Mesenchymal stem cell (in vitro differentiated cells and primary cell): ENCODE results near the gene MYOCD.

Experiments used
- DNase-seq: peaks from one replicate; pipeline ENCODE4 v3.0.0-alpha.2; 2013
- H2AFZ ChIP-seq: one replicate; pipeline ENCODE4 v1.6.1; 2013; ENCODE audit warnings: low read depth, mild to moderate bottlenecking, control low read depth, inconsistent platforms, low read length, moderate library complexity
- H2AK5ac ChIP-seq: 2 replicates; pipeline ENCODE4 v1.6.1; 2013; ENCODE audit warnings: low read length, moderate library complexity, mild to moderate bottlenecking, inconsistent platforms; ENCODE audit not compliant: severe bottlenecking
- H2BK120ac ChIP-seq: one replicate; pipeline ENCODE4 v1.6.1; 2013; ENCODE audit warnings: low read depth, mild to moderate bottlenecking, inconsistent platforms, low read length, moderate library complexity
- H2BK12ac ChIP-seq, 2 experiments: one replicate each; pipeline ENCODE4 v1.6.1; 2013; ENCODE audit warnings: inconsistent platforms in 2 of 2, low read length in 2 of 2, mild to moderate bottlenecking in 2 of 2, moderate library complexity in 2 of 2, control low read depth in 1 of 2
- H2BK15ac ChIP-seq: one replicate; pipeline ENCODE4 v1.6.1; 2013; ENCODE audit warnings: mild to moderate bottlenecking, low read depth, inconsistent platforms; ENCODE audit not compliant: poor library complexity, severe bottlenecking
- H2BK5ac ChIP-seq: 2 replicates; pipeline ENCODE4 v1.6.1; 2013; ENCODE audit warnings: low read depth, mild to moderate bottlenecking, low read length, control low read depth, inconsistent platforms; ENCODE audit not compliant: poor library complexity, severe bottlenecking
- H3K14ac ChIP-seq, 2 experiments: one replicate each; pipeline ENCODE4 v1.6.1; 2013; ENCODE audit warnings: inconsistent platforms in 2 of 2, low read length in 2 of 2, control low read depth in 1 of 2, mild to moderate bottlenecking in 1 of 2, moderate library complexity in 1 of 2
- H3K18ac ChIP-seq, 2 experiments: one replicate each; pipeline ENCODE4 v1.6.1; 2013; ENCODE audit warnings: inconsistent platforms in 2 of 2, low read length in 2 of 2, control low read depth in 1 of 2, low read depth in 1 of 2, mild to moderate bottlenecking in 1 of 2
- H3K23ac ChIP-seq, 2 experiments: one replicate each; pipeline ENCODE4 v1.6.1; 2013; ENCODE audit warnings: inconsistent platforms in 2 of 2, low read length in 2 of 2, mild to moderate bottlenecking in 2 of 2, moderate library complexity in 2 of 2, control low read depth in 1 of 2
- H3K27ac ChIP-seq: 2 replicates; pipeline ENCODE4 v1.5.1; 2013; ENCODE audit warnings: mild to moderate bottlenecking, moderate library complexity, low read length, control low read depth, inconsistent platforms; ENCODE audit not compliant: poor library complexity, severe bottlenecking
- H3K27me3 ChIP-seq, 2 experiments: 2 replicates each; pipeline versions ENCODE4 v1.6.1 to v1.7.0; 2013; ENCODE audit warnings: low read length in 2 of 2, mild to moderate bottlenecking in 2 of 2, moderate library complexity in 2 of 2, control low read depth in 1 of 2, inconsistent platforms in 1 of 2; ENCODE audit not compliant: control insufficient read depth in 1 of 2, insufficient read depth in 1 of 2
- H3K36me3 ChIP-seq, 2 experiments: 2 replicates each; pipeline versions ENCODE4 v1.6.1 to v1.7.0; 2013; ENCODE audit warnings: low read length in 2 of 2, control low read depth in 1 of 2, inconsistent platforms in 1 of 2, low read depth in 1 of 2, mild to moderate bottlenecking in 1 of 2; ENCODE audit not compliant: insufficient read depth in 2 of 2, control insufficient read depth in 1 of 2
- H3K4ac ChIP-seq, 2 experiments: one replicate each; pipeline ENCODE4 v1.6.1; 2013; ENCODE audit warnings: inconsistent platforms in 2 of 2, low read length in 2 of 2, mild to moderate bottlenecking in 2 of 2, moderate library complexity in 2 of 2, control low read depth in 1 of 2, low read depth in 1 of 2
- H3K4me1 ChIP-seq: 2 replicates; pipeline ENCODE4 v1.6.1; 2013; ENCODE audit warnings: low read depth, low read length, control low read depth; ENCODE audit not compliant: control insufficient read depth, insufficient read depth
- H3K4me2 ChIP-seq: 2 replicates; pipeline ENCODE4 v1.6.1; 2013; ENCODE audit warnings: low read length, mild to moderate bottlenecking, inconsistent platforms; ENCODE audit not compliant: poor library complexity, severe bottlenecking
- H3K4me3 ChIP-seq, 2 experiments: 2 replicates each; pipeline versions ENCODE4 v1.5.1 to v1.7.0; 2013; ENCODE audit warnings: low read length in 2 of 2, mild to moderate bottlenecking in 2 of 2, control low read depth in 1 of 2, low read depth in 1 of 2; ENCODE audit not compliant: insufficient read depth in 1 of 2
- H3K79me1 ChIP-seq: replicated peaks from 2 replicates; pipeline ENCODE4 v1.6.1; 2013; ENCODE audit warnings: mild to moderate bottlenecking, control low read depth, low read length, inconsistent platforms; ENCODE audit not compliant: poor library complexity, severe bottlenecking
- H3K9ac ChIP-seq: 2 replicates; pipeline ENCODE4 v1.7.0; 2013; ENCODE audit warnings: mild to moderate bottlenecking, low read length, moderate library complexity
- H3K9me3 ChIP-seq: 2 replicates; pipeline ENCODE4 v1.7.0; 2013; ENCODE audit warnings: mild to moderate bottlenecking, low read length; ENCODE audit not compliant: control insufficient read depth
- H4K8ac ChIP-seq: one replicate; pipeline ENCODE4 v1.6.1; 2013; ENCODE audit warnings: inconsistent platforms, mild to moderate bottlenecking, low read length, moderate library complexity
- H4K91ac ChIP-seq: one replicate; pipeline ENCODE4 v1.6.1; 2013; ENCODE audit warnings: mild to moderate bottlenecking, low read length, inconsistent platforms
- WGBS: methylation state at CpG from one replicate; pipeline ENCODE4 v1.1.7; 2013; ENCODE audit warnings: mixed read lengths; 5-methylcytosine and 5-hydroxymethylcytosine counted together

Gene MYOCD

GRCh38 chr17:12812877-12813276 lies 147.2 kb downstream of the MYOCD start:
- Histone ChIP-seq H2AK5ac (no peak overlapping the region), H3K4me2 (no peak overlapping the region), H3K36me3 (no peaks in the 10 kb centered on the region), H3K18ac (no peak overlapping the region), H3K9me3 (peaks cover 8% of the 10 kb centered on the region), H4K91ac (no peak overlapping the region), H2BK5ac (no peak overlapping the region), H3K4me1 (no peaks in the 10 kb centered on the region), H3K4me3 (no peak overlapping the region), H3K27ac (no peak overlapping the region), H3K14ac (no peak overlapping the region), H3K9ac (no peak overlapping the region), H4K8ac (no peak overlapping the region), H3K79me1 (no peaks in the 10 kb centered on the region), H2BK12ac (no peak overlapping the region), H3K23ac (no peak overlapping the region), H2BK15ac (no peak overlapping the region), H2AFZ (no peak overlapping the region), H3K4ac (no peak overlapping the region), H3K27me3 (no peaks in the 10 kb centered on the region), H2BK120ac (no peak overlapping the region)
- no peak for DNase-seq
- WGBS, result 47% methylated on average over 2 of the region's 5 CpGs

- Histone ChIP-seq H3K36me3 (no peaks in the 10 kb centered on the region), H3K4ac (no peak overlapping the region), H4K91ac (no peak overlapping the region)
Measured at GRCh38 chr17:12813664-12814063, 148.0 kb downstream of the MYOCD start.

GRCh38 chr17:12814718-12815117 lies 149.0 kb downstream of the MYOCD start:
- Histone ChIP-seq H3K4me3 (no peak overlapping the region), H2AK5ac (no peak overlapping the region), H3K9me3 (no peaks in the 10 kb centered on the region), H3K14ac (no peak overlapping the region), H2BK15ac (no peak overlapping the region), H4K8ac (no peak overlapping the region), H3K27me3 (no peaks in the 10 kb centered on the region), H3K9ac (no peak overlapping the region), H3K79me1 (no peaks in the 10 kb centered on the region), H3K23ac (no peak overlapping the region), H3K27ac (no peak overlapping the region), H2BK12ac (no peak overlapping the region), H3K4me2 (no peak overlapping the region), H3K4ac (no peak overlapping the region), H3K36me3 (no peaks in the 10 kb centered on the region), H3K18ac (no peak overlapping the region), H2AFZ (no peak overlapping the region), H2BK5ac (no peak overlapping the region), H2BK120ac (no peak overlapping the region), H3K4me1 (no peaks in the 10 kb centered on the region), H4K91ac (no peak overlapping the region)
- 96% methylated on average over 1 of the region's 2 CpGs for WGBS
- no peak for DNase-seq

More at GRCh38 chr17:12813664-12814063, 148.0 kb downstream of the MYOCD start:
- H3K4me2 ChIP-seq, result no peak overlapping the region
- H3K18ac ChIP-seq, result no peak overlapping the region
- no peak overlapping the region for H3K14ac ChIP-seq
- H3K9me3 ChIP-seq, result peaks cover 2% of the 10 kb centered on the region
- H2BK5ac ChIP-seq, result no peak overlapping the region
- no peak overlapping the region for H3K9ac ChIP-seq
- H3K27me3 ChIP-seq, result no peaks in the 10 kb centered on the region
- H2BK15ac ChIP-seq, result no peak overlapping the region
- H2AFZ ChIP-seq, result no peak overlapping the region
- no peak overlapping the region for H2BK12ac ChIP-seq
- no peak overlapping the region for H3K27ac ChIP-seq
- H4K8ac ChIP-seq, result no peak overlapping the region
- no peaks in the 10 kb centered on the region for H3K79me1 ChIP-seq
- H3K4me3 ChIP-seq, result no peak overlapping the region
- no peak overlapping the region for H2AK5ac ChIP-seq
- H3K4me1 ChIP-seq, result no peaks in the 10 kb centered on the region
- no peak for DNase-seq
- H2BK120ac ChIP-seq, result no peak overlapping the region
- H3K23ac ChIP-seq, result no peak overlapping the region
- 89% methylated on average over 9 of the region's 9 CpGs for WGBS

GRCh38 chr17:12815642-12816141 lies 150.0 kb downstream of the MYOCD start:
- H3K27ac ChIP-seq, result no peak overlapping the region
- H3K23ac ChIP-seq, result no peak overlapping the region
- no peak for DNase-seq
- WGBS, result 70% methylated on average over 2 of the region's 3 CpGs
- no peak overlapping the region for H4K8ac ChIP-seq
- no peaks in the 10 kb centered on the region for H3K27me3 ChIP-seq
- H2BK12ac ChIP-seq, result no peak overlapping the region
- H3K4me3 ChIP-seq, result no peak overlapping the region
- no peak overlapping the region for H3K14ac ChIP-seq
- no peak overlapping the region for H3K9ac ChIP-seq
- no peaks in the 10 kb centered on the region for H3K36me3 ChIP-seq
- H4K91ac ChIP-seq, result no peak overlapping the region
- H2BK15ac ChIP-seq, result no peak overlapping the region
- no peaks in the 10 kb centered on the region for H3K4me1 ChIP-seq
- H3K18ac ChIP-seq, result no peak overlapping the region
- no peaks in the 10 kb centered on the region for H3K79me1 ChIP-seq
- H3K9me3 ChIP-seq, result no peaks in the 10 kb centered on the region
- no peak overlapping the region for H3K4me2 ChIP-seq
- H2AFZ ChIP-seq, result no peak overlapping the region
- no peak overlapping the region for H2BK120ac ChIP-seq
- no peak overlapping the region for H2AK5ac ChIP-seq
- H3K4ac ChIP-seq, result no peak overlapping the region
- no peak overlapping the region for H2BK5ac ChIP-seq
